Ascending aorta (tissue), 2 donors: ENCODE data around the gene PTPN18. TPM values are rescaled to one million over a fixed set of nuclear protein-coding genes. Genes with fewer than 3 reads are reported as not detected.

ENCODE experiments used
- DNase-seq, 2 donors: peaks; one replicate each; pipeline ENCODE4 v3.0.0-alpha.2; 2019; ENCODE audit warnings: low spot score in 2 of 2
- H3K27ac ChIP-seq, 2 donors: fragments of 200-600 bp; sonication (generic); one replicate each; pipeline ENCODE4 v1.5.1; 2016 to 2017; ENCODE audit warnings: mild to moderate bottlenecking in 1 of 2
- H3K27me3 ChIP-seq: fragments of 200-600 bp; sonication (generic); one replicate; pipeline ENCODE4 v1.5.1; 2017
- H3K36me3 ChIP-seq, 2 donors: fragments of 200-600 bp; sonication (generic); one replicate each; pipeline ENCODE4 v1.5.1; 2016
- H3K4me1 ChIP-seq, 2 donors: fragments of 200-600 bp; sonication (generic); one replicate each; pipeline ENCODE4 v1.5.1; 2016 to 2017; ENCODE audit warnings: mild to moderate bottlenecking in 1 of 2
- H3K4me3 ChIP-seq, 2 donors: fragments of 200-600 bp; sonication (generic); one replicate each; pipeline ENCODE4 v1.5.1; 2016 to 2017; ENCODE audit warnings: mild to moderate bottlenecking in 1 of 2
- H3K9me3 ChIP-seq, 2 donors: fragments of 200-600 bp; sonication (generic); one replicate each; pipeline ENCODE4 v1.5.1; 2016
- CTCF ChIP-seq, 3 experiments: fragments of 200-600 bp in 2 of 3; fragments of 450-650 bp in 1 of 3; sonication (generic) in 2 of 3; IDR thresholded peaks; one replicate each; pipeline ENCODE4 v1.5.1; 2016 to 2019; ENCODE audit warnings: antibody characterized with exemption in 3 of 3, mild to moderate bottlenecking in 1 of 3, moderate library complexity in 1 of 3
- intact Hi-C: fragments of 100-400 bp; cut with DNase I; formaldehyde crosslinking; loops from one replicate; pipeline ENCODE4 v1.15.1; 2023
- total RNA-seq: library from RNA; depleted of rRNA; stranded (reverse); fragments of >200 nt; gene quantifications from one replicate; pipeline ENCODE4 v1.1.0, GENCODE V29; 2016

The PTPN18 gene
- total RNA-seq, 1 donor from 2014 or later, result 21.0 TPM

- no peak for DNase-seq
- Histone ChIP-seq H3K9me3 (no peaks in the 10 kb centered on the region), H3K4me3 (no peak overlapping the region), H3K4me1 (peaks cover 3 to 16% of the 10 kb centered on the region in 2 donors), H3K36me3 (peaks cover 31 to 46% of the 10 kb centered on the region in 2 donors), H3K27ac (no peak overlapping the region), H3K27me3 (no peaks in the 10 kb centered on the region)
- TF ChIP-seq CTCF (IDR thresholded peaks at IDR 0.05), result no peak
- intact Hi-C loops, result no loop called here
Measured at GRCh38 chr2:130346041-130346740, 9.7 kb upstream of the PTPN18 start.

- TF ChIP-seq CTCF (IDR thresholded peaks at IDR 0.05), result no peak
- Histone ChIP-seq H3K4me3 (no peak overlapping the region), H3K36me3 (peaks cover 31 to 46% of the 10 kb centered on the region in 2 donors), H3K4me1 (peaks cover 0 to 13% of the 10 kb centered on the region in 2 donors), H3K27ac (no peak overlapping the region), H3K9me3 (no peaks in the 10 kb centered on the region), H3K27me3 (no peaks in the 10 kb centered on the region)
- intact Hi-C loops, result no loop called here
- DNase-seq, result no peak
Measured at GRCh38 chr2:130346741-130347066, 9.2 kb upstream of the PTPN18 start.

- Histone ChIP-seq H3K9me3 (no peaks in the 10 kb centered on the region), H3K27me3 (no peaks in the 10 kb centered on the region), H3K27ac (no peak overlapping the region), H3K4me3 (no peak overlapping the region), H3K36me3 (peaks cover 31 to 46% of the 10 kb centered on the region in 2 donors), H3K4me1 (peaks cover 0 to 13% of the 10 kb centered on the region in 2 donors)
- TF ChIP-seq CTCF (IDR thresholded peaks at IDR 0.05), result no peak
- DNase-seq, result no peak
- intact Hi-C loops, result no loop called here
Measured at GRCh38 chr2:130347220-130347925, 8.5 kb upstream of the PTPN18 start.

GRCh38 chr2:130349174-130349573 lies 6.7 kb upstream of the PTPN18 start:
- H3K4me3 ChIP-seq, result no peak overlapping the region
- H3K36me3 ChIP-seq, result peaks cover 31 to 46% of the 10 kb centered on the region in 2 donors
- DNase-seq, result no peak
- no peaks in the 10 kb centered on the region for H3K27me3 ChIP-seq
- peaks cover 0 to 5% of the 10 kb centered on the region in 2 donors for H3K4me1 ChIP-seq
- TF ChIP-seq CTCF (IDR thresholded peaks at IDR 0.05), result no peak
- intact Hi-C loops, result no loop called here
- no peaks in the 10 kb centered on the region for H3K9me3 ChIP-seq
- no peak overlapping the region for H3K27ac ChIP-seq

- Histone ChIP-seq H3K4me3 (no peak overlapping the region), H3K27ac (no peak overlapping the region), H3K36me3 (peaks cover 7 to 22% of the 10 kb centered on the region in 2 donors), H3K27me3 (no peaks in the 10 kb centered on the region), H3K9me3 (no peaks in the 10 kb centered on the region), H3K4me1 (peaks cover 6 to 15% of the 10 kb centered on the region in 2 donors)
- TF ChIP-seq CTCF (IDR thresholded peaks at IDR 0.05), result no peak
- intact Hi-C loops, result loop anchor here (10.0 kb wide), 1 partner anchor 443 kb away; no protein-coding TSS in a partner anchor
- no peak for DNase-seq
Measured at GRCh38 chr2:130351711-130352110, 4.1 kb upstream of the PTPN18 start.
